HEK293 (cell line): ENCODE measurements around the gene DDR1.

Experiments
- CTCF ChIA-PET: fragments of 350-600 bp; formaldehyde crosslinking; extraction: SDS; loops from one replicate; lab custom pipeline; 2021; ENCODE audit warnings: antibody characterized with exemption; lab: Yijun Ruan, JAX
- POLR2A ChIA-PET: fragments of 300-600 bp; formaldehyde crosslinking; extraction: SDS; loops from one replicate; lab custom pipeline; 2020; ENCODE audit warnings: antibody characterized with exemption, inconsistent platforms; lab: Yijun Ruan, JAX
- H3K27ac ChIP-seq: fragments of 200-500 bp; sonication (Bioruptor generic); 2 replicates; pipeline ENCODE4 v1.5.1; 2014; ENCODE audit warnings: low read depth, low read length, control low read depth, inconsistent platforms; ENCODE audit errors: extremely low read depth
- H3K36me3 ChIP-seq, 2 experiments: fragments of 200-500 bp in 1 of 2; sonication (Bioruptor generic) in 1 of 2; 1 replicate in 1 of 2; 2 replicates in 1 of 2; pipeline ENCODE4 v1.5.1; 2014 to 2017; ENCODE audit warnings: inconsistent platforms in 2 of 2, low read length in 2 of 2; ENCODE audit not compliant: control insufficient read depth in 2 of 2, insufficient read depth in 1 of 2
- H3K4me1 ChIP-seq: fragments of 200-500 bp; sonication (Bioruptor generic); 2 replicates; pipeline ENCODE4 v1.5.1; 2014; ENCODE audit warnings: mild to moderate bottlenecking, low read length, inconsistent platforms; ENCODE audit not compliant: control insufficient read depth, insufficient read depth
- H3K4me3 ChIP-seq: 2 replicates; pipeline ENCODE4 v1.5.1; 2011; ENCODE audit warnings: low read depth, mild to moderate bottlenecking, control low read depth, low read length, moderate library complexity
- H3K9me3 ChIP-seq: fragments of 200-500 bp; sonication (Bioruptor generic); 2 replicates; pipeline ENCODE4 v1.5.1; 2014; ENCODE audit warnings: low read depth, low read length, inconsistent platforms; ENCODE audit not compliant: control insufficient read depth, insufficient read depth
- KLF10 ChIP-seq: fragments of 450-650 bp; IDR thresholded peaks from 2 replicates; pipeline ENCODE4 v1.5.1; 2018; ENCODE audit warnings: missing biosample characterization, mild to moderate bottlenecking, missing genetic modification characterization
- PRDM4 ChIP-seq: fragments of 450-650 bp; formaldehyde crosslinking; IDR thresholded peaks from 2 replicates; pipeline ENCODE4 v1.5.1; 2017; ENCODE audit warnings: missing biosample characterization, missing genetic modification characterization
- PRDM6 ChIP-seq: fragments of 450-650 bp; formaldehyde crosslinking; IDR thresholded peaks from 2 replicates; pipeline ENCODE4 v1.5.1; 2017; ENCODE audit warnings: missing biosample characterization, missing genetic modification characterization
- SCRT1 ChIP-seq: fragments of 450-650 bp; formaldehyde crosslinking; IDR thresholded peaks from 2 replicates; pipeline ENCODE4 v1.5.1; 2016; ENCODE audit warnings: missing biosample characterization, missing genetic modification characterization, borderline replicate concordance
- ZNF138 ChIP-seq: fragments of 450-650 bp; formaldehyde crosslinking; IDR thresholded peaks from 2 replicates; pipeline ENCODE4 v1.5.1; 2016; ENCODE audit warnings: missing biosample characterization, missing genetic modification characterization, borderline replicate concordance
- ZNF169 ChIP-seq: fragments of 450-650 bp; formaldehyde crosslinking; IDR thresholded peaks from 2 replicates; pipeline ENCODE4 v1.5.1; 2016; ENCODE audit warnings: missing biosample characterization, missing genetic modification characterization
- ZNF214 ChIP-seq: fragments of 450-650 bp; formaldehyde crosslinking; IDR thresholded peaks from 2 replicates; pipeline ENCODE4 v1.5.1; 2017; ENCODE audit warnings: missing biosample characterization, mild to moderate bottlenecking, missing genetic modification characterization, borderline replicate concordance
- ZNF221 ChIP-seq: fragments of 450-650 bp; formaldehyde crosslinking; IDR thresholded peaks from 2 replicates; pipeline ENCODE4 v1.5.1; 2017; ENCODE audit warnings: missing biosample characterization, missing genetic modification characterization, borderline replicate concordance
- ZNF223 ChIP-seq: fragments of 450-650 bp; formaldehyde crosslinking; IDR thresholded peaks from 2 replicates; pipeline ENCODE4 v1.5.1; 2016; ENCODE audit warnings: missing biosample characterization, missing genetic modification characterization
- ZNF280D ChIP-seq: fragments of 450-650 bp; formaldehyde crosslinking; IDR thresholded peaks from 2 replicates; pipeline ENCODE4 v1.5.1; 2016; ENCODE audit warnings: missing biosample characterization, missing genetic modification characterization
- ZNF521 ChIP-seq: fragments of 450-650 bp; formaldehyde crosslinking; IDR thresholded peaks from 2 replicates; pipeline ENCODE4 v1.5.1; 2017; ENCODE audit warnings: missing biosample characterization, mild to moderate bottlenecking, missing genetic modification characterization
- ZNF529 ChIP-seq: fragments of 450-650 bp; formaldehyde crosslinking; IDR thresholded peaks from 2 replicates; pipeline ENCODE4 v1.5.1; 2017; ENCODE audit warnings: missing genetic modification characterization, missing biosample characterization; ENCODE audit not compliant: insufficient replicate concordance
- ZNF560 ChIP-seq: fragments of 450-650 bp; formaldehyde crosslinking; IDR thresholded peaks from 2 replicates; pipeline ENCODE4 v1.5.1; 2017; ENCODE audit warnings: missing biosample characterization, missing genetic modification characterization, borderline replicate concordance
- ZNF571 ChIP-seq: fragments of 450-650 bp; formaldehyde crosslinking; IDR thresholded peaks from 2 replicates; pipeline ENCODE4 v1.5.0; 2017; ENCODE audit warnings: missing biosample characterization, missing genetic modification characterization
- ZNF600 ChIP-seq: fragments of 450-650 bp; formaldehyde crosslinking; IDR thresholded peaks from 2 replicates; pipeline ENCODE4 v1.5.1; 2016; ENCODE audit warnings: missing biosample characterization, missing genetic modification characterization
- ZNF629 ChIP-seq: fragments of 450-650 bp; formaldehyde crosslinking; IDR thresholded peaks from 2 replicates; pipeline ENCODE4 v1.5.1; 2017; ENCODE audit warnings: missing biosample characterization, missing genetic modification characterization
- ZNF692 ChIP-seq: fragments of 450-650 bp; formaldehyde crosslinking; IDR thresholded peaks from 2 replicates; pipeline ENCODE4 v1.5.1; 2016; ENCODE audit warnings: missing biosample characterization, missing genetic modification characterization
- ZNF707 ChIP-seq: fragments of 450-650 bp; formaldehyde crosslinking; IDR thresholded peaks from 2 replicates; pipeline ENCODE4 v1.5.1; 2016; ENCODE audit warnings: missing biosample characterization, missing genetic modification characterization
- ZNF768 ChIP-seq: fragments of 450-650 bp; formaldehyde crosslinking; IDR thresholded peaks from 2 replicates; pipeline ENCODE4 v1.5.1; 2018; ENCODE audit warnings: missing biosample characterization, mild to moderate bottlenecking, missing genetic modification characterization

DDR1 gene

GRCh38 chr6:30931969-30932645 is 47.8 kb downstream of the DDR1 start, which contains the start of gene SFTA2:
Gene SFTA2 (minus strand): TSS chr6:30932170. CDS start chr6:30932096, 74 bp downstream.
- no peak within 1 kb of the TSS for H3K27ac ChIP-seq
- no peaks in the 10 kb centered on the region for H3K9me3 ChIP-seq
- H3K36me3 ChIP-seq: peaks cover 3 to 11% of the 10 kb centered on the region in 2 experiments; a peak in 2 of 3 replicates
- H3K4me1 ChIP-seq: no peaks in the 10 kb centered on the region
- H3K4me3 ChIP-seq: no peak within 1 kb of the TSS
- POLR2A ChIA-PET: no interaction called here
- CTCF ChIA-PET: interaction anchor here (1.2 to 1.3 kb wide), 2 partner anchors 138 to 155 kb away, joined by 6 to 7 read pairs; no protein-coding TSS in a partner anchor
- TF ChIP-seq ZNF629 (tag by site-specific recombination) (no peak), ZNF560 (no peak), ZNF529 (tag by site-specific recombination) (no peak), ZNF707 (tag by site-specific recombination) (no peak), ZNF600 (no peak), KLF10 (tag by site-specific recombination) (no peak), PRDM6 (tag by site-specific recombination) (no peak), ZNF138 (tag by site-specific recombination) (no peak), ZNF571 (no peak), ZNF221 (tag by site-specific recombination) (no peak), ZNF223 (tag by site-specific recombination) (no peak), ZNF692 (no peak), ZNF214 (tag by site-specific recombination) (no peak), ZNF521 (tag by site-specific recombination) (no peak), SCRT1 (tag by site-specific recombination) (no peak), ZNF280D (tag by site-specific recombination) (no peak)

GRCh38 chr6:30932665-30933365 is 48.5 kb downstream of the DDR1 start:
- TF ChIP-seq ZNF169 (tag by site-specific recombination) (no peak), ZNF768 (tag by site-specific recombination) (peak; percentile 26; the same call in 1 of the 2 replicates), PRDM4 (tag by site-specific recombination) (no peak)
- CTCF ChIA-PET: no interaction called here

More at GRCh38 chr6:30932665-30933365, 48.5 kb downstream of the DDR1 start:
- H3K9me3 ChIP-seq: no peaks in the 10 kb centered on the region
- H3K27ac ChIP-seq: no peak overlapping the region
- peaks cover 0 to 7% of the 10 kb centered on the region in 2 experiments; a peak in 1 of 3 replicates for H3K36me3 ChIP-seq
- no peaks in the 10 kb centered on the region for H3K4me1 ChIP-seq
- POLR2A ChIA-PET: no interaction called here
- no peak overlapping the region for H3K4me3 ChIP-seq
